CD4-positive, alpha-beta T cell treated with Interferon alpha-2 for 1 hour (primary cell): Measurements from ENCODE around the gene AP3B1.

Source experiments
- DNase-seq, 2 donors: peaks; one replicate each; pipeline ENCODE4 v3.0.0-alpha.2; 2020 to 2022

AP3B1 gene

GRCh38 chr5:77996943-77997342 is 297.6 kb downstream of the AP3B1 start:
- DNase-seq = no peak

DNA sequence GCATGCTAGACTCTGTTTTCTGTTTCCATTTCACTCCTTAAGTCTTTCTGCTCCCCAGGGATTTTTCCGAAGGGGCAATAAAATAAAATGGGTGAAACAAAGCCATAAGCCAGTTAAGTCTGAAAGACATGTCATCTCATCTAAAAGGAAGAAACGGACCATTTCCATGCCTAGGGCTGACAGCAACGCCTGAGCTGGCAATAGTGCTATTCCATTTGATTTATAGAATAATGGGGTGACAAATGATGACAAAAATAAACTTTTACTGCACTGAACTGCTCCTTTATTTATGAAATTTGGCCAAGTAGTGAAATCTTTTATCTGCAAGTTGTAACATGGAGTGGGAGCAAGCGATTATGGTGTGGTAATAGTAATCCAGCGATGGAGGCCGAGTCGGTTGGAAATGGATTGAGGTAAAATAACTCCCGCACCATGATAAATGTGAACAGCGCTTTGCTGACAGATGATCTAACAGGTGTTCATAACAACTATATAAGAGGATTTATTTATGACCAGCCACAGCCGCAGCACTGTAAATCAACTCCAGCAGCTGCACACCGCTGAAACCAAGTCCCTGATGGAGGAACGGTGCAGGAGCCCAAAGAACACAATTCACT is 298.6 kb downstream of the AP3B1 start:
- no peak for DNase-seq

- DNase-seq = no peak
Measured at GRCh38 chr5:77994943-77995342, 299.6 kb downstream of the AP3B1 start.

- no peak for DNase-seq
Measured at GRCh38 chr5:77993855-77994318, 300.6 kb downstream of the AP3B1 start.

GRCh38 chr5:77993141-77993854 is 301.2 kb downstream of the AP3B1 start:
- no peak for DNase-seq

GRCh38 chr5:77991084-77991483 is 303.4 kb downstream of the AP3B1 start:
- DNase-seq = no peak

GRCh38 chr5:77990020-77990419 is 304.5 kb downstream of the AP3B1 start:
- DNase-seq = no peak

- DNase-seq = no peak
Measured at GRCh38 chr5:77987988-77988387, 306.5 kb downstream of the AP3B1 start.

DNA sequence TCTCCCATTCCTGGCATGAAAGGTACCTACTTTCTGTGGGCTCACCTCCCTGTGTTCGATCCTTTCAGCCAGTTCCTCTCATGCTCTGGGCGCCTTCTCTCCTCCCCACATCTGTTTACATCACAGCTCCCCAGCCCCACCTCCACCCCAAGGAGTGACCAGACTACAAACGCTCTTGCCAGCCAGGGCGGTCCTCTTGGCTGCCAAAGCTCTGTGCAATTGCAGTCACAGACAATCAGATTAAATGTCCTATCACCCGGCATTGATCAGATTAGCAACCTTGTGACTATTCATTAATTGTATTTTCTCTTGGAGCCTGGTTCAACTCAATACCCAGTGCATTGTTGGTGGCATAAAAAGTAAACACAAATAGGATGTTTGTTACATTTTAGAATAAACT is 307.2 kb downstream of the AP3B1 start:
- DNase-seq = no peak

- no peak for DNase-seq
Measured at GRCh38 chr5:77986261-77986660, 308.2 kb downstream of the AP3B1 start.

DNA sequence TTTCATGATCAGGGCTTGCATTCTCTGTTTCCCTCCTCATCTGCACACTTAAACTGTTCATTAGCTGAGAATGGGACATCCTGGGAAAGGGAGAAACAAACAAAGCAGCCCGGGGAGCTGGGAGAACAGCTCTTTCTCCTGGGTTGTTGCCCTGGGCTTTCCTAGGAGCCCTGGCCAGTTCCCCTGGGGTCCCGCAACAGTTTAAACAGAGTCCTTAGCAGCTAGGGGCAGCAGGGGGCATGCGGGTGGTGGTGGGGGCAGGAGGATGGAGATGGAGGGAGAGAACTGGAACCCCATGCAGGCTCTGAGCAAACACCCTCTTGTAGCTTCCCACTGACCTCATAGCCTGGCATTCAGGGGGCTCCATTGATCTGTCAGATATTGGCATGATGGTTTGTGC is 309.3 kb downstream of the AP3B1 start:
- no peak for DNase-seq

DNA sequence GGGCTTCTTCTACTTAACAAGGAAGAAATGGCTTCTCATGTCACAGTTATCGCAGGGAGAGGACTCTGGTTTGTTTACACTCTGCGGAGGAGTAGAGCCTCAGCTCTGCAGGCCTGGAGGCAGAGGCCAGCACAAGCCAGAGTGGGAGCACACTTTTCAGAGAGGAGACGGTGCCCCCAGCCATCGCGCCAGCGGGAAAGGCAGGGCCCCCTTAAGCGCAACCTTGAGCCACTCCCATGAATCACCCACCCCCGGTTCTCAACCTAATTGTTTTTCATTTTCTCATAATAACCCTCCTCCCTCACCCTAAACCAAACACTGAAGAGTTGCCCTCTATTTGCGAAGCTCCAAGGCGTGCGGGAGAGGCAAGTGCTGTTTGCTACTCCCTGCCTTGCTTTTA is 309.9 kb downstream of the AP3B1 start:
- DNase-seq = no peak

DNA sequence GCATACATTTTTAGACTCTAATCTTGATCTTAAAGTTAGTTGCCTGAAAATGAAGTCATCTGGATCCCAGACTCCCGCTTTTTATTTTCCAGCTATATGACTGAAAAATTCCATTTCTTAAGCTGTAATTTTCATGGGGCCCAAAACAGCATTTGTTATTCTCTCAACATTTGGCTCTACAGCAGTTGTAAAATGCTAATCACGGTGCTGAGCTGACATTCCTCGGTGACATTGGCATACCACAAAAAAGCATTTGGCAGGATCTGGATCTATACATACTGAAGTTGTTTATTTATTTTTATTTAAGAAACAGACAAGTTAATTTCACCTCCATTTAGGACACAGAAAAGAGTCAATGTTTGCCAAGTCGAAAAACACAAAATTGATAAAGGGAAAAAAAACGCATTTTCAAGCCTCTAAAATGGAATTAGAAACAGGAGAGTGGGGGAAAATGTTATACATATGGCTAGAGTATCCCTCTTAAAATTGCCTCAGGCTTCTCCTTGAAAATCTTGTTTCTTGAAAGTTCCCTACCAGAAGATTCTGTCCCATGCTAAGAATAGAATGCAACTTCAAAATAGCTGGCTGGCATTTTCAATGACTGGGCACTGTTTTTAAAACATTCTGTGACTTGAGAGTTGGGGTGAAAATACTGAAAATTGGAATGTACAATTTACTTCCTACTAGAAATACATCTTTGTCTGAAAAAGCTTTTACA is 310.9 kb downstream of the AP3B1 start:
- DNase-seq = no peak

DNA sequence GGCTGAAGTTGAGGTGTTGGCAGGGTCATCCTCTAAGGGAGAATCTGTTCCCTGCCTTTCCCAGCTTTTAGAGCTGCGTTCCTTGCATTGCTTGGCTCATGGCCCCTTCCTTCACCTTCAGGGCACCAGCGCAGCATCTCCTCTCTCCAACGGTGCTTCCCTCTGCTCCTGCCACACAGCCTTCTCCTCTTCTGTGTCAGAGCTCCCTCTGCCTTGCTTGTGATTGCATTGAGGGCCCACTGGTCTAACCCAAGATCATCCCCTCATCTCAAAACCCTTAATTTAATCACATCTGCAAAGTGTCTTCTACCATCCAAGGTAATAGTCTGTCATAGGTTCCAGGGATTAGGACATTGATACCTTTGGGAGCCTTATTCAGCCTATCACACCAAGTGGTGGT is 312.7 kb downstream of the AP3B1 start:
- DNase-seq = no peak

DNA sequence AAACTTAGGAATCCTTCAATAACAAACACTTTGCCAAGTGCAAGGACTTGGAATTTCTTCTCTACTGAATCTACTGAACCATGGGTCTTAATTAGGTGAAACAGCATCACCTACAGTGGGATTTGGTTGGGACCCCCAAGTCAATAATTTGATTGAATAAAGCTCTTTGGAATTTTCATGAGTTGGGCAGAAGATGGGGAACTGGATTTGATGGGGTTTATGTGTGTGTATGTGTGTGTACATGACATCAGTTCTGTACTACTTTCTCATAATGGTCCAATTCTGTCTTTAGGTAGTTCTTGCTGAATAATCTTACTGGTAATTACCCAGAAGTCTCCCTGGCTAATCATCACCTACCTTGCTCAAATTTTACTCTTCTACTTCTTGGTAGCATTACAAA is 319.9 kb downstream of the AP3B1 start:
- DNase-seq = no peak

- no peak for DNase-seq
Measured at GRCh38 chr5:77973253-77973609, 321.3 kb downstream of the AP3B1 start.

- peak in 1 of 2 donors; percentile 5 for DNase-seq
Measured at GRCh38 chr5:77972469-77973252, 321.8 kb downstream of the AP3B1 start.

GRCh38 chr5:77971776-77972468 is 322.6 kb downstream of the AP3B1 start:
- no peak for DNase-seq

GRCh38 chr5:77970891-77971290 is 323.6 kb downstream of the AP3B1 start:
- no peak for DNase-seq

GRCh38 chr5:77963795-77964194 is 330.7 kb downstream of the AP3B1 start:
- no peak for DNase-seq

- peak in 1 of 2 donors; percentile 23 for DNase-seq
Measured at GRCh38 chr5:77960863-77961396, 333.6 kb downstream of the AP3B1 start.

GRCh38 chr5:77960305-77960704 is 334.2 kb downstream of the AP3B1 start:
- no peak for DNase-seq
